Activated gamma-delta T cell treated with anti-CD3 and anti-CD28 coated beads, Interleukin-2, amount 50 U/mL, for 16 hours (primary cell): ENCODE results near the gene OR1L8.
A peak's percentile ranks its signal among the peaks of the same experiment; 100 is the strongest.
"Not testable (repeated sequence)": the region's sequence is repeated elsewhere in the genome, so short reads cannot be mapped to it uniquely, and the experiment has no call there.

ENCODE experiments used
- DNase-seq: peaks from one replicate; pipeline ENCODE4 v3.0.0-alpha.2; 2020; ENCODE audit warnings: low read depth

The OR1L8 gene, protein sequence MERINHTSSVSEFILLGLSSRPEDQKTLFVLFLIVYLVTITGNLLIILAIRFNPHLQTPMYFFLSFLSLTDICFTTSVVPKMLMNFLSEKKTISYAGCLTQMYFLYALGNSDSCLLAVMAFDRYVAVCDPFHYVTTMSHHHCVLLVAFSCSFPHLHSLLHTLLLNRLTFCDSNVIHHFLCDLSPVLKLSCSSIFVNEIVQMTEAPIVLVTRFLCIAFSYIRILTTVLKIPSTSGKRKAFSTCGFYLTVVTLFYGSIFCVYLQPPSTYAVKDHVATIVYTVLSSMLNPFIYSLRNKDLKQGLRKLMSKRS

DNA sequence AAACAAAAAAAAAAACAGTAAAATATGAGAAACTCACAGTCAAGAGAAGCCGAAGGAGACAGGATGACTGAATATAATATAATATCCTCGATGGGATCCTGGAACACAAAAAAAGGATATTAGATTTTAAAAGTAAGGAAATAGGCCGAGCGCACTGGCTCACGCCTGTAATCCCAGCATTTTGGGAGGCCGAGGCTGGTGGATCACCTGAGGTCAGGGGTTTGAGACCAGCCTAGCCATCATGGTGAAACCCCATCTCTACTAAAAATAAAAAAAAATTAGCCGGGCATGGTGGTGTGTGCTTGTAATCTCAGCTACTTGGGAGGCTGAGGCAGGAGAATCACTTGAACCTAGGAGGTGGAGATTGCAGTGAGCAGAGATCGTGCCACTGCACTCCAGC is at the start of gene OR1L8:
Gene OR1L8, minus strand, starts transcription at position 101 of the 400 bp plus-strand sequence. CDS start 14,907 bp downstream, outside the sequence.
- DNase-seq = not testable (repeated sequence)

DNA sequence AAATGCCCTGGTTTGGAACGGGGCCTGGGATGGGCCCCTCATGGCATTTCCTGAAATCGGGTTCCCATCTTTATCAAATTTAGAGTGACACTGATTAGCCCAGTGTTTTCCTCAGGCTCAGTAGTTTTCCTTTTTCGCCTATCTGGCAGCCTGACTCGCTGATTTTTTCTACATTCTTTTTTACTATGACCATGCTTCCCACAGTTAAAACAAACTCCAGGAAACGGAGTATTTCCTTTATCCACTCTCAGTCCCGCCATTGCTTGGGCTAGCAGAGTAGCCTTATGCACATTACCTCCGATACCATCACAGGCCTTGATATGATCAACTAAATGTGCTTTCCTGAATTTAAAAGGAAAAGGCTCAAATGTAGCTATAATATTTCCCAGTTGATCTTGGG is 36.8 kb upstream of the OR1L8 start:
- DNase-seq = no peak

DNA sequence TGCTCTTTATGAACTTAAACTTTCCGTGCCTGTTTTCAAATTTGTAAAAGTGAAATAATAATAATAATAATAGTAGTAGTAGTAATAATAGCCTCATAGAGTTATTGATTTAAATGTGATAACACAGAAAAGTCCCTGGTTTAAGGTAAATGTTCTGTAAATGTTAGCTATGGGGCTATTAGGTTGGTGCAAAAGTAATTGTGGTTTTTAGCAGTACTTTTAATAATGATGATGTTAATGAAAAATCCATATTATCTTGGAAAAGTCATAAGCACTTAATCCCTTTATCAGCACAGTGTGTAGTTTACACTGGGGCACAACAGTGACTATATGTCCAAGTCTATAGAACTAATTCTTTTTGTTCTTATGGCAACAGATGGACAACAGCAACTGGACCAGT is 31.2 kb upstream of the OR1L8 start, which contains the start of gene OR1Q1:
Gene OR1Q1, plus strand, starts transcription at position 377 of the 400 bp plus-strand sequence. Its CDS starts 0 bp downstream, at position 377.
- no peak for DNase-seq

DNA sequence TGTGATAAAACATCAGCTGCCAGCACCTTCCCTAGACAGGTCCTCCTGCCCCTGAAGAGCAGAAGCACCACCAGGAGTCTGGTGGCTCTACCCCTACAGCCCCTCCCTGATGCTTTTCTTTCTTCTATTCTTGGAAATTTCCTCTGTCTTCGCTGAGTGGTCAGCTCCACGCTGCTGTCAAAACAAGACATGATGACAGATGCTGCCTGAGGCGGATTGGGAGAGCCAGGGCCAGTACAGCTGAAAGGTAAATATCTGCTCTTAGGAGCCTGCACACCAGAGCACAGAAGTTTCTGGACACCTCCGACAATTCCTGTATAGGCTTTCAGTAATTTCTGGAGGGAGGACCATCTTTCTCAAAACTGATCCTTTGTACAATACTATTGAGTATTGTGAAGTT is 26.6 kb upstream of the OR1L8 start:
- DNase-seq = no peak

DNA sequence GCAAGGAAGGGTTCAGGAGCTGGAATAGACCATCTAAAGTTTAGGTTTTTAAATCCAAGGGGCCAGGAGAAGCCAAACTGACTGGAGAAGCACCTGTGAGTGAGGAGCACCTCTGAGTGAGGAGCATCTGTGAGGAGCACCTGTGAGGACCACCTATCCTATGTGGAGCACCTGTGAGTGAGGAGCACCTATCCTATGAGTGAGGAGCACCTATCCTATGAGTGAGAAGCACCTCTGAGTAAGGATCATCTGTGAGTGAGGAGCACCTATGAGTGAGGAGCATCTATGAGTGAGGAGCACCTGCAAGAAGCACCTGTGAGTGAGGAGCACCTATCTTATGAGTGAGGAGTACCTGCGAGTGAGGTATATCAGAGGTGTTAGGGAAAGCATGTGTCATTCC is 23.4 kb upstream of the OR1L8 start:
- DNase-seq = no peak

DNA sequence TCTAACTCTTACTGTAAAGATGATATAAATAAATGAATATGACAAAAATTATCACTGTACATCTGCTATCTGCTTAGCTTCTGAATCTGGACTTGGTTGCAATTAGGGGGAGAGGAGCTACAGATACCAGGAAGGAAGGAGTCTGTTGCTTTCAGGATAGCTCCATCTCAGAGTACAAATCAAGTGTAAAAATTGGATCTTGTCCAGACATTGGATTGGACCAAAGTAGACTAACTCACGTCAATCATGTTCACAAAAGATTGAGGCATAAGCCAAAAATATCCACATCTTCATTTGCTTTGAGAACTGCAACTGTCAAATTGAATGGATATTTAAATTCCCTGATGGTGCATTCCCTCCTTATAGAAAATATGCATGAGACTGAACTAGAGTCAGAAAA is 22.5 kb upstream of the OR1L8 start:
- DNase-seq = no peak

DNA sequence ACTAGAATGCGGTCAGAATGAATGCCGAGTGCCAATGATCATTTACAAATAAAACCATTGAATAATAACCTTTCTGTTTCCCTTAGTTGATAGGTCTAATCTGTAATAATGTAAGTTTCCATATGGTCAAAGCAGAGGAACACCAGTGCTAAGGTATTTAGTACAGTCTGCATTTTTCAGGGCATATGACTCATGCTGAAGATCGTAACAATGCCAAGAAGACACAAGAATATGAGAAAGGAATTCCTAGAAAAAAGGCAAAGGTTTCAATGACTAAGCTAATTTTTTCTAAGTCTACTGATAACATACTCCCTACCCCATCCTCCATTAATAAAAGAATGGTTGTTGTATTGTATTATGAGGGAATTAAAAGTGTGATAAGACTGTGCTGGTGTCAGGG is 2.8 kb downstream of the OR1L8 start:
- DNase-seq = no peak

DNA sequence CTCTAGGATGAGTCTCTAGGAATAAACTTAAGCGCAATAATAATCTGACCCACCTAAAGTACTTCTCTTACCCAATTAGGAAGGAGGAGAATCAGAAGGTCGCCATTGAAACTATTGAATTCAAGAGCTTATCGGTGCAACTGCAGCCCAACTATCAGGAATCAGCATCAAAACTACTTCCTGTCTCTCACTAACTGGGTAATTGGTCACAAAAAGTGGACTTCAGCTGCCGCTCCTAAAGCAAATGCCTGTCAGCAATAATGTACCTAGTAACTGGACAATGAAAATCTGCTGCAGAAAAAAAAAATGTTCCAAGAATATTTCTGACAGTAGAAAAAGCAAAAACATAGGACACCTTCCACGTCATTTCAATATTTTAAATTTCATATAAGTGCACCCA is 3.3 kb downstream of the OR1L8 start:
- DNase-seq = no peak

DNA sequence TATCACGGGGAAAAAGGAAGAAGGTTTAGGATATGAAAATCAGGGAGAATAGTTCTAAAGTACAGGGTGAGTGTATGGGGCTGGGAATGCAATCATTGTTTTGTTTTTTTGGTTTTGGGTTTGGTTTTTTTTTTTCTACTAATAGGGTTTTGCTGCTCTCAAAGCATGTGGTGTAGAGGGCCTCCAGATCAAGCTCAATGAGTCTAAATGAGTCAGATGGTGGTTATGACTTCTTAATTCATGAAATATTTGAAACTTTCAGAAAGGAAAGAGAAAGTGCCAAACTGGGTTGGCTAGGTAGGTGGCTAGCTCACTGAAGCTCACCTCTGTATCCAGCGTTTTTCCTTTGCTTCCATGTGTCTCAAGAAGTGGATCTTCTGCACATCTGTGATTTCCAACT is 10.7 kb downstream of the OR1L8 start:
- no peak for DNase-seq

DNA sequence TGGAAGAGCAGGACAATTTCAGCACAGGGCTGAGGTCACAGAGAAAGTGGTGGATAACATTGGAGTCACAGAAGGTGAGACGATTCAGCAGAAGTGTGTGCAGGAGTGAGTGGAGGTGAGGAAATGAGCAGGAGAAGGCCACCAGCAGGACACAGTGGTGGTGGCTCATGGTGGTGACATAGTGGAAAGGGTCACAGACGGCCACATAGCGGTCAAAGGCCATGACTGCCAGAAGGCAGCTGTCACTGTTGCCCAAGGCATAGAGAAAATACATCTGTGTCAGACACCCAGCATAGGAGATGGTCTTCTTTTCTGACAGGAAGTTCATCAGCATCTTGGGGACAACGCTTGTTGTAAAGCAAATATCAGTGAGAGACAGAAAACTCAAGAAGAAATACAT is 15.3 kb downstream of the OR1L8 start:
- DNase-seq = no peak

DNA sequence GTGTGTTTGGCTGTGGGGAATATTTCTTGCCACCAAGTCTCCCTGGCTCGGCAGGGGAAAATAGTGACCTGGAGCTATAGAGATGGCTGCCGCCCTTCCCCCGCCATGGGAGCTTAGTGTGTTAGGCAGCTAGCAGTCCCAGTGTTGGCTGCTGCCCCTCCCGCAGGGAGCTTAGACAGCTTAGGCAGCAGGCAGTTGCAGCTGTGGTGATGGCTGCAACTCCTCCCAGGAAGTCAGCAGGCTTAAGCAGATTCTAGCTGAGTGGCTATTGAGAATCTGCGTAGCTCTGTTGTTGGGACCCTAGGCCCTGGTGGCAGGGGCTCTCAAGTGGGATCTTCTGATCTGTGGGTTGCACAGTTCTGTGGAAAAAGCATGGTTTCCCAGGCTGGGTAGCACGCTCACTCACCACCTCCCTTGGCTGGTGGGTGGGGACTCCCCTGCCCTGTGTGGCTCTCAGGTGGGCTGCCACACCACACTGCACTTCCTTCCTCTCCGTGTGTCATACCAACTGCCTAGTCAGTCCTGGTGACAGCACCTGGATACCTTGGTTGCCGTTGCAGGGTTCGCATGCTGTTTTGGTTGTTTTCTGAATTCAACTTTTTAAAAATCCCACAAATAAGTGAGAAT is 20.9 kb downstream of the OR1L8 start:
- DNase-seq = peak; percentile 9

DNA sequence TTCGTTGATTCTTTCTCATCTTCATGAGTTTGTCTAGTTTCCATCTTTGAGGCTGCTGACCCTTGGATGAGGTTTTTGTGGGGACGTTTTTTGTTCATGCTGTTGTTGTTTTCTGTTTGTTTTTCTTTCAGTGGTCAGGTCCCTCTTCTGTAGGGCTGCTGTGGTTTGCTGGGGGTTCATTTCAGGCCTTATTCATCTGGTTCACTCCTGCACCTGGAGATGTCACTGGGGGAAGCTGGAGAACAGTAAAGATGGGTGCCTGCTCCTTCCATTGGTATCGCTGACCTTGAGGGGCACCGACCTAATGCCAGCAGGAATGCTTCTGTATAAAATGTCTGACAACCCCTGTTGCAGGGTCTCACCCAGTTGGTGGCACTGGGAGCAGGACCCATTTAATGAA is 21.7 kb downstream of the OR1L8 start:
- DNase-seq = no peak

DNA sequence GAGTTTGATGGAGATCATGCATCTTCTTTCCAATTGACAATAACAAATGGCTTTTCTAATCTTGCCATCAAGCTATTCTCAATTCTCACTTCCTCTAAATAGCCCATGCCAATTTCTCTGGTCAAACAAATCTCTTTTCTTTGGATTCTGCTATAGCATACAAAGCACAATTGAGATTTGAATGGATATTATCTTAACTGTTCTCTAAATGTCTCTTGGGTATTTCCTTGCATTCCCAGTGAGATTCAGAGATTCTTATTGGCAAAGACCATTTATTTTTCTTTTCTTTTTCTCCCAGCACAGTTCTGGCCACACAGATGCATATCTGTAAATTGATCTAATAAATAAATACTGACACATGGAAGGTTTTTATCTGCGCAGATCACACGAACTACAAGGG is 30.4 kb downstream of the OR1L8 start, which contains the start of gene OR1N2:
Gene OR1N2, plus strand, starts transcription at position 301 of the 400 bp plus-strand sequence. CDS start 100 bp downstream, outside the sequence.
- DNase-seq = no peak

DNA sequence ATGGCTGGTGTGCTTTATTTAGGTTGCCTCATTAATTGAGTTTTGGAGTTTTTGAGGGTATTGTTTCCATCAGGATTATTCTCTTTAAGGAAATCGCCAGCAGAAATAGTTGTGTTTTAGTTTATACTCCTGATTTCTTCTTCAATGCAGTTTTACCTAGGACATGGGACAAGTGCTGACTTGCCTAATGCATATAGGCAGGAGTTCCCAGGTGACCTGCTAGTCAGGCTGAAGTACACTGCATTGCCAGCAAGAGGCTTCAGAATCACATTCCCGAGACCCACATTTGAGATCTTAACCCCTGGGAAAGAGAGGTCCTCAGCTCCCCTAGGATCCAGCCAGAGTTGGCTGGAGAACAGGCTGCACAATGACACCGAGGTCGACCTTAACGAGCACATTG is 31.8 kb downstream of the OR1L8 start:
- DNase-seq = no peak

DNA sequence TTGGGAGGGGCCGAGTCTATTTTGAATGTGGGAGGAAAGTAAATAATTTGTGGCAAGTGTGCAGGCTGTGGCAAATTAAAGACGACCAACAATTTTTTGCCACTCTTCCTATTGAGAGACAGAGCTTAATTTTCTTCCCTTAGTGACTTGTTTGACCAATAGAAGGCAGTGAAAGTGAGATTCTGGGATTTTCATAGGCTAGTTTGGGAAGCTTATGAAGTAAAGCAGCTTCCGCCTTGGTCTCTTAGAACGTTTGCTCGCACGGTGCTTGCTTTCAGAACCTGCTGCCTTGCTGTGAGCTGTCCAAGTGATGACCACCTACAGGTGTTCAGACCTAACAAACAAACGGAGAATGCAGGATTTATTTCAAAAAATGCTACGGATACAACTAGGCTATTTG is 37.0 kb downstream of the OR1L8 start:
- no peak for DNase-seq

DNA sequence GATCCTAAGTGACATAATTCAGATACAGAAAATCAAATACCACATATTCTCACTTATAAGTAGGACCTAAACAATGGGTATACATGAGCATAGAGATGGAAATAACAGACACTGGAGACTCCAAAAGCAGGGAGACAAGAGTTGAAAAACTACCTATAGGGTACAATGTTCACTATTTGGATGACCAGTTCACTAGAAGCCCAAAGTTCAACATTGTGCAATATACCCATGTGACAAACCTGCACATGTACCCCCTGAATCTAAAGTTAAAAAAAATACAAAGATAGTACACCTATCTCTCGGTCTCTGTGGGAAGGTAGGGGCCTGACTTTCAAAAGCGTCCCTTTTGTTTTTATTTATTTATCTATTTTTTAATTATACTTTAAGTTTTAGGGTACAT is 44.4 kb downstream of the OR1L8 start:
- no peak for DNase-seq

DNA sequence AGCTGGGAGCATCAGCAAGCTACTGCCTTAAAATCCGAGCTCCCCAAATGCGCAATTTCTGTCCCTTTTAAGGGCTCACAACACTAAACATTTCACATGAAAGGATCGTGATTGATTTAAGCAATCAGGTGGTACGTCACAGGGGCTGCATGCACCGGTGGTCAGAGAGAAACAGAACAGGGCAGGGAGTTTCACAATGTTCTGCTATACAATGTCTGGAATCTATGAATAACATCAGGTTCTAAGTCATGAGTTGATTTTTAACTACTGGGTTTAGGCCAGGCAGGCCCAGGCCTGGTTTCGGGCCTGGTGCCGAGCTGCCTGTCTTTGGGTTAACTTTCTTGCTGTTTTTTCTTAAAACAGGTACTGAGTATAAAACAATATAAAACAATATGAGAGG is 46.1 kb downstream of the OR1L8 start:
- DNase-seq = not testable (repeated sequence)

DNA sequence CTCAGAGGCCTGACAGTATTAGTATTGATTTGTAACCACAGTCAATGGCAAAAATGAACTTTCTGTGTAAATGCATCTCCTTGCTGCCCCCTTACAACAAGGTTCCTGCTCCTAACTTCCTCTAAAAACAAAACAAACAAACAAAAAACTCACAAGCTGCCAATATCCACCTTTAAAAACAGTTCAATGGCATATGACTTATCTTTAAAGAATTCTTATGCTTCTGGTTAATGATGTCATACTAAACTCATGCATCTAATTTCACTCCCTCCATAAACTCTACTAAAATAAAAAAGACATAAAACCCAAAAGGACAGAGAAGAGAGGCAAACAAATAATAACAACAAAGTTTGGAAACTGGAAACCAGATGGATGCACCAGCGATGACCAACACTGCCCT is 47.0 kb downstream of the OR1L8 start:
- DNase-seq = no peak

DNA sequence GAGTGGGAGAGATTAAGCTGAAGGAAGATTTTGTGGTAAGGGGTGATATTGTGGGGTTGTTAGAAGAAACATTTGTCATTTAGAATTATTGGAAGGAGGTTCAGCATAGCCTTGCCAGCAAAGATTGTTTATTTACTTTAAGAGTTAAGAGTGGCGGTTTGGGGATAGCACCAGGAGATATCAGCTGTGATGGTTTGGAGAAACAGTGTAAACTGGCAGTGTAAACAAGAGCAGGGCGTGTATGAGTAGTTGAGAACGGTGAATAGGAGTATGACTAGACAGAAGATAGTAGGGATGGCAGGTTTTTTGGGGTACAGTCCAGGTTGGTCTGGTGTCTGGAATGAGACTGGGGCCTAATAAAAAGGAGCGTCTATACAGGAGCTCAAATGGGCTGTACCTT is 52.0 kb downstream of the OR1L8 start:
- not testable (repeated sequence) for DNase-seq

DNA sequence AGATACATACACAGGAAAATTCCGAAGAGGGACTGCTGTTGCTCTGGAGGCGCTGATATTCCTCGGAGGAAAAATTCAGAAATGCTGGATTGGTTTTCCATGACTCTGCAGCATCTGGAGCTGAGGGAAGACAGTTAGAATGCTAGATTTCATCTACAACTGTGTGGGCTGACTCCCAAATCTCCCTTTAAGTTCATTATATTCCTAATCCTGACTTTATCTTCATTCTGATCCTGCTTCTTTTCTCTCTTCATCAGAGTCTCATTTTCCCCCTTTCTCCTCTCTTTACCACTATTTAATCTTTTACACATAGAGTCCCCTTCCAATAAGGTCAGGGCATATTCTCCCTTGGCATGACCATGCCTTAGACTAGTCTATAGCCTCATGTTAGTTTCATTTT is 56.0 kb downstream of the OR1L8 start, which contains the start of gene OR1N1:
Gene OR1N1, minus strand, starts transcription at position 101 of the 400 bp plus-strand sequence. Its CDS starts 0 bp downstream, at position 101.
- no peak for DNase-seq

DNA sequence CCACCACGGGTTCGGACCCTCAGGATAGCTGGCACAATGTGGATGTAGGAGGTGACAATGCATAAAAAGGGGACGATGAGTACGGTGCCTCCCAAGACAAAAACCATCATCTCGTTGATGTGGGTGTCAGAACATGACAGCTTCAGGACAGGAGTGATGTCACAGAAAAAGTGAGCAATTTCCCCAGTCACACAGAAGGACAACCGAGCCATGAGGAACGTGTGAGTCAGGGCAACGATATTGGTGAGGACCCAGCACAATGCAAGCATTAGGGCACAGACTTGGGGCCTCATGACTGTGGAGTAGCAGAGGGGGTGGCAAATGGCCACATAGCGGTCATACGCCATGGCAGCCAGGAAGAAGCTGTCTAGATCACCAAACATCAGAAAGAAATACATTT is 56.6 kb downstream of the OR1L8 start:
- DNase-seq = no peak

DNA sequence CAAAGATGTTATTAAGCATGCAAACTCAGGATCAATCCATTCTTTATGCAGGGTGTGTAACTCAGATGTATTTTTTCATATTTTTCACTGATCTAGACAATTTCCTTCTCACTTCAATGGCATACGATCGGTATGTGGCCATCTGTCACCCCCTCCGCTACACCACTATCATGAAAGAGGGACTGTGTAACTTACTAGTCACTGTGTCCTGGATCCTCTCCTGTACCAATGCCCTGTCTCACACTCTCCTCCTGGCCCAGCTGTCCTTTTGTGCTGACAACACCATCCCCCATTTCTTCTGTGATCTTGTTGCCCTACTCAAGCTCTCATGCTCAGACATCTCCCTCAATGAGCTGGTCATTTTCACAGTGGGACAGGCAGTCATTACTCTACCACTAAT is 63.8 kb downstream of the OR1L8 start:
- no peak for DNase-seq

DNA sequence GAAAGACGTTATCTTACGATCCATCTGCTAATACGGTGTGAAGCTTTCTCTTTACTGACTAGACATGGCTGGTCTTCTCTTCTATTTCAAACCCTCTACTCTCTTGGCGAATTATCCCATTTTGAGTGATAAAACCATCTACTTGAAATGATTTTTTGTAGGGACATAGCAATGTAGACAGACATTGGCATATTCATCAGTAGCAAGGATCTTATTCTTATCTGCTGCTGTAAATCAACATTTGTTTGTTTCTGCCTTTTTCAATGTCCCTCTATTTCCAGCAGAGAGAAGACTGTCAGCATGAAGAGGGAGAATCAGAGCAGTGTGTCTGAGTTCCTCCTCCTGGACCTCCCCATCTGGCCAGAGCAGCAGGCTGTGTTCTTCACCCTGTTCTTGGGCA is 64.3 kb downstream of the OR1L8 start, which contains the start of gene OR1J4:
Gene OR1J4, plus strand, starts transcription at position 301 of the 400 bp plus-strand sequence. Its CDS starts 0 bp downstream, at position 301.
- DNase-seq = no peak
